HG03280 (cell line): ENCODE results near the gene TNFRSF12A.

Experiments used
- ATAC-seq: cut with Tn5 transposase; IDR thresholded peaks from one replicate; pipeline ENCODE4 v1.9.1; 2021; ENCODE audit warnings: mild to moderate bottlenecking, moderate library complexity; ENCODE audit not compliant: unreplicated experiment

TNFRSF12A gene

DNA sequence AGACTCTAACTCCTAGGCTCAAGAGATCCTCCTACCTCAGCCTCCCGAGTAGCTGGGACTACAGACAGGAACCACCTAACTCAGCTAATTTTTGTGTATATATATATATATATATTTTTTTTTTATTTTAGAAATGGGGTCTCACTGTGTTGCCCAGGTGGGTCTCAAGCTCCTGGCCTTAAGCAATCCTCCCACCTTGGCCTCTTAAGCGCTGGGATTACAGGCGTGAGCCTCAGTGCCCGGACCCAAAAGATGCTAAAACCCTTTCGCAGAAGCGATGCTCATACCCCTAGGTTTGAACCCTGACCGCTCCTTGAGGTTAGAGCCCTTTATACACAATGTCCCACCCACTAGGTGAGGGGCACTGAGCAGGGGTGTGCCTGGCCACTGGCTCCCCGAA, 9.7 kb upstream of the TNFRSF12A start:
- no peak for ATAC-seq

DNA sequence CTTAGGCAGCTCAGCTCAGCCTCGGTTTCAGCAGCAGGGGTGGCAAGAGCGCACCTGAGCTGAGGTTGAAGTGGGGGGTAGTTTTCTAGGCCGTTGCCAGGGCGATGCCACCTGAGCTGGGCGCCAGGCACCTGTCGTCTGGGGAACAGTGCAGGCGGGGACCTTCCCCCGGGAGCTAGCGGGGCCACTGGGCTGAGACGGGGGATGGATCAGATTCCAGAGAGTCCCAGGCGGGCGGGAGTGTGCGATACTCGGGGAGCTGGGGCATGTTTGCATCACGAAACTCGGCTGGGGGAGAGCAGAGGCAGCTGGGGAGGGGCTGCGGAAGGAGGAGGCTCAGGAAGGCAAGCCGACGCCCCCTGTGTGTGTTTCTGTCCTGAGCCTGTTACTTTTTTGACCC, 7.9 kb upstream of the TNFRSF12A start:
- ATAC-seq: no peak

DNA sequence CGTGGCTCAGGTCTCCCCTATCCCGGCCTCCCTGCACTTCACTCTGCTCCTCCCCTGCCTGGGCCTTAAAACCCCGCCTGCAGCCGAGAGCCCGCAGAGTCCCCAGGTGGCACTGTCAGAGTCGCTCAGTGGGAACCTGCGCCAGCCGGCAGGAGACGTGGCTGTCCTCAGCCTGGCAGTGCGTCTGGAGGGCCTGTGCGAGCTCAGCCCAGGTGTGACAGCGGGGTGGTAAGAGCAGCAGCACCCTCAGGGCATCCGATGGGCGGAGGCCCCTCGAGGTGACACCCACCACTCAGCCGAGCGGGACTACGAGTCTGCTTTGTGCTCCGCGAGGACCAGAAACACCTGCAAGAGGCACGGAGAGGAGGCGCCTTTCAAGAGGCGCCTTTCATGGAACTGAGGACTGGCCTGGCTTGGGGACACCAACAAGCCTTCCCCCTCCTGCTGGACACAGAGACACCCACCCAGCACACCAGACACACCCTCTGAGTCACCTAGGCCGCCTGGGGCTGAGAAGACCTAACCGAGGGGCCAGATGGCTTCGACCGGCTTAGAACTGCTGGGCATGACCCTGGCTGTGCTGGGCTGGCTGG, 7.2 kb upstream of the TNFRSF12A start, which contains the start of gene CLDN9:
Gene CLDN9 (plus strand): TSS at position 96 of the 593 bp plus-strand sequence. CDS start 440 bp downstream, at position 536.
- no peak for ATAC-seq

DNA sequence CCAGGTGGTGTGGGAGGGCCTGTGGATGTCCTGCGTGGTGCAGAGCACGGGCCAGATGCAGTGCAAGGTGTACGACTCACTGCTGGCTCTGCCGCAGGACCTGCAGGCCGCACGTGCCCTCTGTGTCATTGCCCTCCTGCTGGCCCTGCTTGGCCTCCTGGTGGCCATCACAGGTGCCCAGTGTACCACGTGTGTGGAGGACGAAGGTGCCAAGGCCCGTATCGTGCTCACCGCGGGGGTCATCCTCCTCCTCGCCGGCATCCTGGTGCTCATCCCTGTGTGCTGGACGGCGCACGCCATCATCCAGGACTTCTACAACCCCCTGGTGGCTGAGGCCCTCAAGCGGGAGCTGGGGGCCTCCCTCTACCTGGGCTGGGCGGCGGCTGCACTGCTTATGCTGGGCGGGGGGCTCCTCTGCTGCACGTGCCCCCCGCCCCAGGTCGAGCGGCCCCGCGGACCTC, 6.6 kb upstream of the TNFRSF12A start:
- no peak for ATAC-seq

DNA sequence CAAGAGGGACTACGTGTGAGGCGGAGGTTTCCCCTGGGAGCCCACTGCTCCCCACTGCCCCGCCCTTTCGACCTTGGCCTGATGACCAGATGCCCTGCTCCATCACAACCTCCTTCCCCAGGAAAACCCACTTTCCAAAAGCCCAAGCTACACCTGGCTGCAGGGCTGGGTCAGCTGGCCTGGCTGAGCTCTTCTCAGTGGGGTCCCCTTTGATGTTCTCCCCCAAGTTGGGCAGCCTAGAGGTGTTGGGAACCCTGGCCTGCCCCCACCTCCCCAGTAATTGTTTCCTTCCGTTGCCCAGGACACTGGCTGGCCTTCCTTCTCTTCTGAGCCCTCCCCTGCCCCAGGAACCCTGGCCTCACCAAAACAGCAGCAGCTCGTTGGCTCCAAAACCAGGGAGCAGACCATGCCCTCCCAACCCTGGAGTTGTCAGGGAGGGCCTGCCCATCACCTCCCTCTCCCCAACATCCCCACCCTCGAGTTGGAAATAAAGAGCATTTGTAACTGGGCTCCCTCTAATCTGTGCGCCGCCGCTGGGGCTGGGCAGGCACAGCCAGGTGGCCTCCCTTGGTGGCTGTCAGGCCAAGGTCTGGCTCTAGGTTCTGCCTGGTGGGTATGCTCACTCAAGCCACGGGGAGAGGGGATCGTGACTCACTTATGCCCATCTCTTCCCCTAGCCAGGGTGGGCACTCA, 6.0 kb upstream of the TNFRSF12A start:
- no peak for ATAC-seq

DNA sequence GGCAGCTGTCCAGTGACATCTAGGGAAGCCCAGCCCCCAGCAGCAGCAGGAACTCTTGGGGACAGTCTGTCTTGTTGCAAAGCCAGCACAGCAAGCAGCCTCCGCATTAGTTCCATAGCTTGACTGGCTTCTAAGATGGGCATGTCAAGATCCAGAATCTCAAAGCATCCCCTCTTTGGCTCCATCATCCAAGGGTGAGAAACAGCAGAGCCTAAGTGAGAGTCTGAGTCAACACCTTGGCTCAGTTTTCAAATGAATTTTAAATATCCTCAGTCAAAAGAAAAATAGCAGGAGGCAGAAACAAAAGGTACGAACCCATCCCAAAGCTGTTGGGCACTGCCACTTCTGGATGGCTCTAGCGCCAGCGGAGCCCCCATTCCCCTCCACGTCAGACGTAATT, 5.2 kb upstream of the TNFRSF12A start:
- ATAC-seq: no peak

DNA sequence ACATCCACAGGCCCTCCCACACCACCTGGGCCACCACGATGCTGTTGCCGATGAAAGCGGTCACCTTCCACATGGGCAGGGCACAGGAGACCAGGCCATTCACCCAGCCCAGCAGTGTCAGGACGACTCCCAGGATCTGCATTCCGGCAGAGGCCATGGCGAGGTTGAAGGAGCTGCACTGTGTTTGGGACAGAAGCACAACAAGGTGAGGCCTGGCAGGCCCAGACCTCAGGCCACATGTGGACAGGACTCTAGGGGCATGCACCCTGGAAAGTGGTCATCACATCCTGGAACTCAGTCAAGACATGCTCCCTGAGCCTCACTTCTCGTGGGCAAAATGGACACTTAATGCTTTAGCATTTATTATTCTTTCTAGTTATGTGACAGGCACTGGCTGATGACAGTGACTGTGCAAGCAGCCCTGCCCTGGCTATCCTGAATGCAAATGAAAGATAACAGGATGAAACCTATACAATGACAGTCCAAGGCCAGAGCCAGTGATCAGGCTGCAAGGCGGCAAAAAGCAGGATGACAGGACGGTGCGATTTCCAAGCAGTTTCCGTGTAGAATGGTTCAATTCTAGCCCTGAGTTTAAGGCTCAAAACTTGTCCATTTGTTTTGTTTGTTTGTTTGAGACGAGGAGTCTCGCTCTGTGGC, 4.2 kb upstream of the TNFRSF12A start:
- ATAC-seq: no peak

DNA sequence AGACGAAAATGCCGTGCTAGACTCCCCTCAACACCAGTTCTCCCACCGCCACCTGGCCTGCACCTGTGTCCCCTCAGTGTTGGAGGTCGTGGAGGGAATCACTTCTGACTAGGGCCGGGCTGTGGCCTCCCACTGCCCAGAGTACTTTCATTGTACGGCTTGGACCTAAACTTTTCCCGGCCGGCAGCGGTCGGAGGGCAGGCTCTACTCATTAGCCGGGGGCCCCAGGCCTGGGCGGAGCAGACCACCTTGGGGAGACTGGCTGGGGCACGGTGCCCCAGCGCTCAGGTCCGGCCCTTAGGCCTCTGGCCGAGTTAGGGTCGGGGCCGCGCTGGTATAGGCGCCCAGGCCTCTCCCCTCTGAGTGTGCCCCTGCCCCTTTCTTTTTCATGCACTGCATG, 2.8 kb upstream of the TNFRSF12A start:
- ATAC-seq: no peak

DNA sequence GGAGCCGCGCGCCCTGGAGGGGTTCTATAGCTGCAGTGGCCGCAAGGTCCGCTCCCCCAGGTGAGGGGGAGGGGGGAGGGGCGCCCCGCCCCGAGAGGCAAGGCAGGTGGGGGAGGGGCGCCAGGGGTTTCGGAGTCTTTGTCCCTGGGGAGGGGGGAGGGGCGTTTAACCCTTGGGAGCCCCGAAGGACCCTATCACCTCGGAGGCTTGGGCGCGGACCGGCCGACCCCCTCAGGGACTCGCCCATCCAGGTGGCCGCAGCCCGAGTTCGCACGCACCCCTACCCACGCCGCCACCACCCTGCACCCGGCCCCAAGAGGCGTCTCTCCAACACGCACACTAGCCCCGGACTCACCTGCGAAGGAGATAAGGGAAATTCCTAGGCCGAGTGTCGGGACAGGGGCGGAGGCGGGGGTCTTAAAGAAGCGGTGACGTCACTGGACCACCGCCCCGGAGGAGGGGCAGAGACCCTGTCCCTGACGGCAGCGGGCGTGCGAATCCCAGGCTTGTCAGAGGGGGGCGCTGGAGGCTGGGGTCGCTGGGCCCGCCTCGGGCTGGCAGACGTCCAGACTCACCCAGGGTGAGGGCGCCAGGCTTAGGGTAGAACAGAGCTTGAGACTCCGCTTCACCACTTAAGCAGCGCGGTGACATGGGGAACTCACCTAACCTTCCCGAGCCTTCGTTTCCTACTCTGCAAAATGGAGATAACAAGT, 2.2 kb upstream of the TNFRSF12A start, which contains the start of gene CLDN6:
Gene CLDN6 (minus strand): TSS at position 390 of the 713 bp plus-strand sequence. CDS start 2,162 bp downstream, outside the sequence.
- ATAC-seq: no peak

DNA sequence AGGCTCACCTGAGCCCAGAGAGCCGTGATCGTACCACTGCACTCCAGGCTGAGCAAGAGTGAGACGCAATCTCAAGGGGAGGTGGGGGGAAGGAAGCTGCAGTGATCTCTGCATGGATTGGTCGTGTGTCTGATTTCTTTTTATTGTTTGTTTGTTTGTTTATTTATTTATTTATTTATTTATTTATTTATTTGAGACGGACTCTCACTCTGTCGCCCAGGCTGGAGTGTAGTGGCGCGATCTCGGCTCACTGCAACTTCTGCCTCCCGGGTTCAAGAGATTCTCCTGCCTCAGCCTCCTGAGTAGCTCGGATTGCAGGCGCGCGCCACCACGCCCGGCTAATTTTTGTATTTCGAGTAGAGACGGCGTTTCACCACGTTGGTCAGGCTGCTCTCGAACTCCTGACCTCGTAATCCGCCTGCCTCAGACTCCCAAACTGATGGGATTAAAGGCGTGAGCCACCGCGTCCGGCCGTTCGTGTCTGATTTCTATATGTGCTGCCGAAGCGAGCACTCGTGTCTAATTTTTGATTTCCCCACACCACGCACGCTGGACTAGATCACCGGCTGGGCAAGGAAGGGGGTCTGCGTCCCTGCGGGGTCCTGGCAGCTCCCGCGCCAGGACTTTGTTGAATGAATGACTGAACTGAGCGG, 448 bp upstream of the TNFRSF12A start:
- ATAC-seq: no peak

DNA sequence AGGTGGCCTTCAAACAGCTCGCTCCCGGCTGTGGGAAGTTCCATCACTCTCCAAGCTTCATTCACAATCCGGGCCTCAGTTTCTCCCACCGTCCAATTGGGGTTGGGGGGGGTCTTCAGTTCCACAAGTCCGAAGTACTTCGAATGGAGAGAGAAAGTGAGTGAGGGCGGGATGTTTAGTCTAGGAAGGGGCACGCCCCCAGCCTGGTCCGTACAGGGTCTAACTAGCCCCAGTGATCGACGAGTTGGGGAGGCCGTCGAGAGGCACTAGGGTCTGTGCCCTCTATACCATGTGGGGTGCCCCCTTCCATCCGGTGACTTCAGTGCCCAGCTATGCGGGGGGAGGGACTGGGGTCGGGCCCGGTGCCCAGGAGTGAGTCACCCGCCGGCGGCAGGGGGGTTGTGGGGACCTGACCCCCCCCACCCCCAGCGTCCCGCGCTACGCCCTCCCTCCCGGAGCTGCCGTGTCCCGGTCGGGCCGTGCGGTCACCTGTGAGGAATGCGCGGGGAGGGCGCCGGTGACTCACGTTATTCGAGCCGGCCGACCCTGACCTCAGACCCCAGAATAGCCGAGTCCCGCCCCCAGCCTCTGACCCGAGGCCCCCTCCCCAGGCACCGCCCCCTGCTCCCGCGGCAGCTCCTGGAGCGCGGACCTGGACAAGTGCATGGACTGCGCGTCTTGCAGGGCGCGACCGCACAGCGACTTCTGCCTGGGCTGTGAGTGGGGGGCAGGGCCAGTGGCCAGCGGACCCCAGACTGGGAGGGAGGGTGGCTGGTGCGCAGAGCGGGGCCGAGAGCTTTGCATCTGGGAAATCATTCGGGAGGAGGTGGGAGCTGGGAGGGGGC, 658 bp downstream of the TNFRSF12A start:
- ATAC-seq: no peak

DNA sequence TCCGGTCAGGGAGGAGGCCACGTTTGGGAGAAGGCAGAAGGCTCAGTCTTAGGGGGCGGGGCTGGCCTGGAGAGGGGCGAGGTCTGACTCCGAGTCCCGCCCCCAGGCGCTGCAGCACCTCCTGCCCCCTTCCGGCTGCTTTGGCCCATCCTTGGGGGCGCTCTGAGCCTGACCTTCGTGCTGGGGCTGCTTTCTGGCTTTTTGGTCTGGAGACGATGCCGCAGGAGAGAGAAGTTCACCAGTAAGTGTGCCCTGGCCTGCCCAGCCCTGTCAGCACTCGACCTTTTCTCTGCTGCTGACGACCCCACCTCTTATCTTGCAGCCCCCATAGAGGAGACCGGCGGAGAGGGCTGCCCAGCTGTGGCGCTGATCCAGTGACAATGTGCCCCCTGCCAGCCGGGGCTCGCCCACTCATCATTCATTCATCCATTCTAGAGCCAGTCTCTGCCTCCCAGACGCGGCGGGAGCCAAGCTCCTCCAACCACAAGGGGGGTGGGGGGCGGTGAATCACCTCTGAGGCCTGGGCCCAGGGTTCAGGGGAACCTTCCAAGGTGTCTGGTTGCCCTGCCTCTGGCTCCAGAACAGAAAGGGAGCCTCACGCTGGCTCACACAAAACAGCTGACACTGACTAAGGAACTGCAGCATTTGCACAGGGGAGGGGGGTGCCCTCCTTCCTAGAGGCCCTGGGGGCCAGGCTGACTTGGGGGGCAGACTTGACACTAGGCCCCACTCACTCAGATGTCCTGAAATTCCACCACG, 1.5 kb downstream of the TNFRSF12A start:
- no peak for ATAC-seq

DNA sequence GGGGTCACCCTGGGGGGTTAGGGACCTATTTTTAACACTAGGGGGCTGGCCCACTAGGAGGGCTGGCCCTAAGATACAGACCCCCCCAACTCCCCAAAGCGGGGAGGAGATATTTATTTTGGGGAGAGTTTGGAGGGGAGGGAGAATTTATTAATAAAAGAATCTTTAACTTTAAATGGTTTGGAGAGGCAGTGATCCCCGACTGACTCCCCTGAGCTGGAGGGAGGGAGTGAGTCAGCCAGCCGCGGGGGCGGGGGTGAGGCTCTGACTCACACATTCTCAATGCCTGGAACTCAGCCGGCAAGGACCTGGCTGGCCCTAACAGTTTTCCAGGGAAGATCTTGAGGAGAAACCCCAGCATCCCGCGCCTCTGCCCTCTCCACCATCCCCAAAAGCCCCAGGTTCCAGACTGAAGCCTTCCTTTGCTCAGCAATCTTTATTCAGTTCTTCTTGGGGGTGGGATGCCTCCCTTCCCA, 2.1 kb downstream of the TNFRSF12A start:
- no peak for ATAC-seq

DNA sequence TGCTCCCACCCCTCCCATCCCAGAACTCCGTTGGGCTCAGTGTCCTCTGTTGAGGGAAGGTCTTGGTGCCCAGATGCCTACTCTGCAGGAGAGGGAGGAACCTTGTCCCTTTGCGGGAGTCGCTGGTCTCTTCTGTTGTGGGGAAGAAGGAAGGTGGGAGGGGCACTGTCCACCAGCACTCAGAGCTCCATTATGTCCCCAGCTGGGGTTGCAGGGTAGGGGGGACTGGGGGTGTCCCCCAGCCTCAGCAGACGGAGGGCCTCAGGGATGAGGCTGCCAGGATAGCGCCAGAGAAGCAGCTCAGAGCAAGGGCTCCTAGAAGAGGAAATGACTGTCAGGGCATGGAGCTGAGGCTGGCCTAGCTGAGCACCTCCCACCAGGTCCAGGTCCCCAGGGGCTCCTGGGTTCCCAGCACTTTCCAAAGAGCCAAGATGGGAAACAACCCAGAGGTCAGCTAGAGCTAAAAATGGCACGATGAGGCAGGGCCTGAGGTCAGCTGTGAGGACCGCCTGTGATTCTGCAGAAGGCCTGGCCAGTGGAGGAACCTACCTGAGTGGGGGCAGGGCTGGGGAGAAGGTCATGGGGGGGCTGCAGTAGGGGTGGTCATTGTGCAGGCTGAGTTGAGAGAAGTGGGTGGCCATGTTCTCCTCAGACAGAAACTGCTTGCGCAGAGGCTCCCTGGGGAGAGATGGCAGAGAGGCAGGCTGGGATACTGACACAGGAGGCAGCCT, 2.7 kb downstream of the TNFRSF12A start:
- no peak for ATAC-seq

DNA sequence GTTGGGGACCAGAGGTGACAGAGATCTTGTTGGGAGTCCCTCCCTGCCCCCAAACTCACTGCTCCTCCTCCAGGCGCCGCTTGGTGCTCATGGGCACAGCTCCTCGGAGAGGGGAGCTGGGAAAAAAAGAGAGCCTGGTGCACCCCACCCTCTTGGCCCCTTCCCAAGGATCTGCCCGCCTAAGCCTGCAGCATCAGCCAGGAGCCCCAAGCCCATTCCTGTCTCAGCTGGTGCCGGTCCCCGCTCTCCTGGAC, 3.2 kb downstream of the TNFRSF12A start:
- no peak for ATAC-seq

DNA sequence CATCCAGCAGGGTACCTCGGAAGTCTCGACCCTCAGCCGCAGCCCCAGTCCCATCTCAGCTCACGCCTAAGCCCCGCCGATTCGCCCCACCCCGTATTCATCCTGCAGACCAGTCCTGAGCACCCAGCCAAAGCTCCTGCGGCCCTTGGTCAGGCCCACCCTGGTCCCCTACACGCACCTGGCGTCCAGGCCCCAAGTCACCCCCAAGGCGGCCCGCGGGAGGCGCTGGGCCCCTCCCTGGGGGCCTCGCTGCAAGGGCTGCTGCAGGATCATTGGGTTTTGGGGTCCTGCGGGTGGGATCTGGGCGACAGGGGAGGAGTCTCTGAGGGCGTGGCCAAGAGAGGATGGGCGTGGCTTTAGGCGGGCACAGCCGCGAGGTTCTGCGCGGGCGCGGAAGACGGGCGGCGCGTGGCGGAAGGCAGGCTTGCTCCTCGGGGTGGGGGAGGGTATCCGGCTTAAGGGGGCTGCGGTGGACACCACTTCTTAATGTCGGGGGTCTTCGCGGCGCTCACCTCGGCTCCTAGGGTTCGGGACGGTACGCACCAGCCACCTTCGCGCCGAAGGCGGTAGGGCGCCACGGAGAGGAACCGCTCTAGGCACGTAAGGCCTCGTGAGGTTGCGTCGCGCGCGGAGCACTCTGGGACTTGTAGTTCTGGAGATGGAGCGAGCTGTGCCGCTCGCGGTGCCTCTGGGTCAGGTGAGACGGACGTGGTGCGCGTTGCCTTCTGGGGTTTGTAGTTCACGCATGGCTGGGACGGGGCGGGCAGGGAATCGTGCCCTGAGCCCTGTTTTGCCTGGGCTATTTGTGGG, 3.7 kb downstream of the TNFRSF12A start, which contains the start of the genes HCFC1R1 and THOC6:
Gene HCFC1R1 (minus strand): TSS at position 274 of the 810 bp plus-strand sequence. CDS start 1 bp downstream, at position 273.
Gene THOC6 (plus strand): TSS at position 367 of the 810 bp plus-strand sequence. CDS start 292 bp downstream, at position 659.
- ATAC-seq: peak; percentile 77
